Right atrium auricular region (tissue), 2 donors: ENCODE results near the gene ARIH2. TPM values are rescaled to one million over a fixed set of nuclear protein-coding genes. Genes with fewer than 3 reads are reported as not detected.

ENCODE experiments used
- DNase-seq: peaks from one replicate; pipeline ENCODE4 v3.0.0-alpha.2; 2019; ENCODE audit warnings: low spot score
- H3K27ac ChIP-seq, 2 donors: fragments of 200-600 bp; sonication (generic); 1 replicate in 1 of 2; 2 replicates in 1 of 2; pipeline ENCODE4 v1.5.1; 2016 to 2019
- H3K27me3 ChIP-seq, 2 donors: fragments of 200-600 bp; sonication (generic); one replicate each; pipeline versions ENCODE4 v1.5.1 to v1.6.0; 2017 to 2019
- H3K36me3 ChIP-seq: fragments of 200-600 bp; sonication (generic); one replicate; pipeline ENCODE4 v1.5.1; 2016
- H3K4me1 ChIP-seq, 2 donors: fragments of 200-600 bp; sonication (generic); one replicate each; pipeline versions ENCODE4 v1.5.1 to v1.6.0; 2017 to 2019
- H3K4me3 ChIP-seq, 2 donors: fragments of 200-600 bp; sonication (generic); 1 replicate in 1 of 2; 2 replicates in 1 of 2; pipeline ENCODE4 v1.5.1; 2017 to 2019; ENCODE audit warnings: mild to moderate bottlenecking in 1 of 2, moderate library complexity in 1 of 2
- H3K9me3 ChIP-seq, 2 donors: fragments of 200-600 bp; sonication (generic); one replicate each; pipeline ENCODE4 v1.5.1; 2019
- CTCF ChIP-seq, 2 donors: fragments of 200-600 bp; sonication (generic); IDR thresholded peaks; one replicate each; pipeline ENCODE4 v1.5.1; 2019; ENCODE audit warnings: antibody characterized with exemption in 2 of 2
- microRNA counts, 2 donors: library from miRNA; unstranded; fragments of <30 nt; microRNA quantifications; one replicate each; lab custom pipeline; 2016 to 2017
- microRNA-seq, 2 donors: library from miRNA; unstranded; fragments of <30 nt; microRNA quantifications; one replicate each; pipeline ENCODE4, GENCODE V29; 2016 to 2017; ENCODE audit warnings: borderline number of aligned reads in 2 of 2, borderline replicate concordance in 1 of 2
- total RNA-seq, 2 donors: library from RNA; depleted of rRNA; stranded (reverse); fragments of >200 nt; gene quantifications; one replicate each; pipeline ENCODE4 v1.1.0, GENCODE V29; 2016

Gene ARIH2
- total RNA-seq, 2 donors from 2014 or later = 135 to 140 TPM

DNA sequence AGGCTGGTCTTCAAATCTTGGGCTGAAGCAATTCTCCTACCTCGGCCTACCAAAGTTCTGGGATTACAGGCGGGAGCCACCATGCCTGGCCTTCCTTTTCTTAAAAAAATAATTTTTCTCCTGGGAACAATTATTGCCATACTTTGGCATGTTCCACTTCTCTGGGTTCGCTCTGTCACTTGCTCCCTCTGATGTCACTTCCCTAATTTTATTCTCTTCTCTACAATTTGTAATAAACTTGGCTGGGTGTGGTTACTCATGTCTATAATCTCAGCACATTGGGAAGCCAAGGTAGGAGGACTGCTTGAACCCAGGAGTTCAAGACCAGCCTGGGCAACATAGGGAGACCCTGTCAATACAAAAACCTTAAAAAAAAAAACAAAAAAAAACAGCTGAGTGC, 116.6 kb downstream of the ARIH2 start:
- Histone ChIP-seq H3K4me3 (no peak overlapping the region), H3K27ac (no peak overlapping the region), H3K36me3 (peaks cover 76% of the 10 kb centered on the region), H3K27me3 (no peaks in the 10 kb centered on the region), H3K9me3 (no peaks in the 10 kb centered on the region), H3K4me1 (no peaks in the 10 kb centered on the region)
- DNase-seq = no peak
- no peak for TF ChIP-seq CTCF (IDR thresholded peaks at IDR 0.05)

MicroRNAs within 50 kb of the gene (microRNA counts, 767-probe panel; counts per million panel counts)
- microRNA hsa-miR-191-5p (lab: Ali Mortazavi, UCI) (4,549 to 10,539 counts per million in 2 donors), microRNA hsa-miR-425-5p (lab: Ali Mortazavi, UCI) (0 to 31.0 counts per million in 2 donors)

Small RNA genes within 50 kb of the gene (microRNA-seq; reads per million reads assigned to microRNA genes)
- gene MIR191 = 9,687 to 10,918 reads per million in 2 donors
- 905 to 1,195 reads per million in 2 donors for gene MIR425

Other genes starting within 250 kb of the ARIH2 start
- 10 to 100 TPM; 51.7 to 97.7 TPM for gene NCKIPSD, start 232.9 kb upstream of the ARIH2 start, total RNA-seq
- 10 to 100 TPM; 35.7 to 39.6 TPM for gene IP6K2, start 201.6 kb upstream of the ARIH2 start, total RNA-seq
- gene PRKAR2A, start 71.0 kb upstream of the ARIH2 start, total RNA-seq = 10 to 100 TPM; 26.8 to 28.5 TPM
- 10 to 100 TPM; 58.8 to 67.7 TPM for gene SLC25A20, start 20.0 kb upstream of the ARIH2 start, total RNA-seq
- 10 to 100 TPM; 40.5 to 45.4 TPM for gene P4HTM, start 71.4 kb downstream of the ARIH2 start, total RNA-seq
- gene WDR6, start 88.5 kb downstream of the ARIH2 start, total RNA-seq = 10 to 100 TPM; 51.2 to 71.1 TPM
- gene DALRD3, start 99.7 kb downstream of the ARIH2 start, total RNA-seq = 10 to 100 TPM in 1 of 2 donors, 1 to 10 TPM in 1; 9.5 to 11.8 TPM
- gene NDUFAF3, start 103.3 kb downstream of the ARIH2 start, total RNA-seq = 100 to 1,000 TPM; 182 to 297 TPM
- gene IMPDH2, start 110.6 kb downstream of the ARIH2 start, total RNA-seq = 10 to 100 TPM; 32.1 to 68.7 TPM
- 10 to 100 TPM; 39.1 to 46.8 TPM for gene QRICH1, start 175.2 kb downstream of the ARIH2 start, total RNA-seq
- gene QARS1, start 185.9 kb downstream of the ARIH2 start, total RNA-seq = 100 to 1,000 TPM; 118 to 138 TPM
- gene USP19, start 202.0 kb downstream of the ARIH2 start, total RNA-seq = 10 to 100 TPM; 49.3 to 58.7 TPM
- 1,000 to 10,000 TPM; 1,056 to 1,180 TPM for gene LAMB2, start 214.2 kb downstream of the ARIH2 start, total RNA-seq
- gene CCDC71, start 247.5 kb downstream of the ARIH2 start, total RNA-seq = 10 to 100 TPM; 16.7 to 25.2 TPM